ENCODE results near the gene AHI1.

The AHI1 gene

DNA sequence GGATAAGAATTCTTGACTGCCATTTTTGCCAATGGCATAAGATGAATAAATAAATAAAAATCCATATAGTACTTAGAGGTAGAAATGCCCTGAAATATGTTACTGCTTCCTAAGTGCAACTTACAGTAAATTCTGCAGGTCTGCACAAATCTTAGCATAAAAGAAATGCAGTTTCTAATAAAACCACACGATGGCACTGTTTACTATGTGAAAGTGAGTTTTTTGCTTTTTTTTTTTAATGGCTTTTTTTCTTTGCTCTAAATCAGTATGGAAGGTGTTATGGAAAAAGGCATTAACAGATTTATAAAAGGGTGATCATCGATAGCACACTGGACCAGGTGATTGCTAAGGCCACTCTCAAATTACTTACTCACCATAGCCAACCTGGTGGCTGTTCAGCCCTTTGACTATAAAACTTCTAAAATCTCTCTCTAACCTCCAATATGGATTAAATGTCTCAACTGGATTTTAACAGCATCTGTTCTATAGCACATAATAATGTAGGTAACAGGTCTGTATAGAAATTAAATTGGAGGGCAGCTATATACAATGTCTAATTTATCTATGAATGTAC, 45.8 kb downstream of the AHI1 start:
- DNase-seq (ENCODE audit: low spot score) = peak; percentile 13

DNA sequence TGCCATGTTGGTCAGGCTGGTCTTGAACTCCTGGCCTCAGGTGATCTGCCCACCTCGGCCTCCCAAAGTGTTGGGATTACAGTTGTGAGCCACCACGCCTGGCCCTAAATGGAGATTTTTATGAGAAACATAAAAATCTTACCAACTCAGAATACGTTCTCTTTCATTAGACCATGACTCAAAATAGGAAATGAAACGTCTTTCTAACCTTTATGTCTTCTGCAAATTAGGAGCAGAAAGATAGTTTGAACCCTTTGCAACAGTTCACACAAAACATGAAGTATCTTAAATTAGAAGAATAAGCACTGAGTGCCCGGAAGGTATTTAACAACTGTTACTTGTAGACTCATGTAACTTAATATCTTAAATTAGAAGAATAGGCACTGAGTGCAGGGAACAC, 48.3 kb downstream of the AHI1 start:
- no peak for DNase-seq (ENCODE audit: low spot score)

DNA sequence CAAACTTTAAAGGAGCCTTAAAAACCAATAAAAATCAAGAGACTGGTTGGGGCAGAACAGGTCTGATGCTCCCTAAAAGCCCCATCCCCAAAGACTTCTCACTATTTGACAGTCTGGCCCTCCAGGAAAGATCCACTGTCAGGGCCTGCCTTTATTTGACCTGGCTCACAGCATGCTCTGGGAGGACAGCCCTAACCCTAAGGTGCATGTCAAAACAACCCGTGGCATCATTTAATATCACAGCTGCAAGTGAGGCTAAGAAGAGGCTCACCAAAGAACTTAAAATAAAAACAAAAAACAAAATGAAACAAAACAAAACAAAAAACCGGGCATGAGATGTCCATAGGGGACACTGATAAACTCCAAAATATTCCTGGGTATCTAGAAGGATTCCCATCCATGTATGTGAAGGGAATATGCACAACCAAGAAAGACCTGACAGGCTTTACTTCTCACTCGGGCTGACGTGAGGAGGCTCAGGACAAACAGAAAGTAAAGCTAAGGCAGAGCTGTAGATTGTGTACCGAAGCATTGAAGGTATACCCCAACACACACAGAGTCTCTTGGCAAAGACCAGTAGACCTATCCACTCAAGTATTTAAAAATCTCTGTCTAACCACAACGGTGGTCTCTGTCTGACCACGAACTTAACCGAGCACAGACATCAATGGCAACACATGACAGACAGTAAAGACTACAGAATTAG, 57.3 kb downstream of the AHI1 start:
- no peak for DNase-seq (ENCODE audit: low spot score)

GRCh38 chr6:135439549-135439948, 58.0 kb downstream of the AHI1 start:
- DNase-seq (ENCODE audit: low spot score) = no peak

DNA sequence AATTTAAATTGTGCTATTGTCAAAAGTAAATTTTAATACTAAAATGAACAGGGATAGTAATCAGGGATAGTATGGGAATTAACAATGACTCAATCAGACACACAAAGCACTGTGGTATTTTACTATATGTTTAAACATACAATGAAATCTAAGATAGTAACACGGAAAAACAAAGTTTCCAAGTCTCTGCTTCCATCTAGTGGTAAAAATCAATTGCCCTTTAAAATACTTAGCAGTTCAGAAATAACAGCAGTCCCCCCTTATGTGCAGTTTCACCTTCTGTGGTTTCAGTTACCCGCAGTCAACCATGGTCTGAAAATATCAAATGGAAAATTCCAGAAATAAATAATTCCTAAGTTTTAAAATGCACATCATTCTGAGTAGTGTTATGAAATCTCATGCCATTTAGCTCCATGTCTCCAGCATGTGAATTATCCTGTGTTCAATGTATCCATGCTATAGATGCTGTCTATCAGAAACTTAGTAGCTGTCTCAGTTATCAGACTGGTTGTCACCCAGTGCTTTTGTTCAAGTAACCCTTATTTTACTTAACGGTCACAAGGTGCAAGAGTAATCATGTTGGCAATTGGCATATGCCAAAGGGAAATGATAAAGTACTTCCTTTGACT, 58.5 kb downstream of the AHI1 start:
- DNase-seq (ENCODE audit: low spot score) = no peak

GRCh38 chr6:135434991-135435390, 62.5 kb downstream of the AHI1 start:
- DNase-seq (ENCODE audit: low spot score) = no peak

DNA sequence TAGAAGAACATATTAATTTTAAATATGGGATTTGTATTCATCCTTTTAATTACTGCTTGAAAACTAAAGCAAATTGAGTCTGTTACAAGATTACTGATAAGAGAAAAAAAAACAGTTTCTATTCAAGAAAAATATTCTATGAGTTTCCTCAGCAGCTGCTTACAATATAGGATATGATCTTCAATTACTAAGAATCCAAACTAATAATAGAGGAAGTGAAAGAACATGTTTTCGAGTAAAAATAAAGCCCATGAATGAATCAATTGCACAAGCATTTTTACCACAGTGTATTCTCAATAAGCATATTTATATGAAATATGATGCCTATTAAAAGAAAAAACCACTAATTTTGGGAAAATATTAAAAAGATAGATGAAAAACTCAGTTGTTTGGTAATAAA, 63.4 kb downstream of the AHI1 start:
- no peak for DNase-seq (ENCODE audit: low spot score)

- DNase-seq (ENCODE audit: low spot score) = no peak
Observed at GRCh38 chr6:135428078-135428477, 69.5 kb downstream of the AHI1 start.

DNA sequence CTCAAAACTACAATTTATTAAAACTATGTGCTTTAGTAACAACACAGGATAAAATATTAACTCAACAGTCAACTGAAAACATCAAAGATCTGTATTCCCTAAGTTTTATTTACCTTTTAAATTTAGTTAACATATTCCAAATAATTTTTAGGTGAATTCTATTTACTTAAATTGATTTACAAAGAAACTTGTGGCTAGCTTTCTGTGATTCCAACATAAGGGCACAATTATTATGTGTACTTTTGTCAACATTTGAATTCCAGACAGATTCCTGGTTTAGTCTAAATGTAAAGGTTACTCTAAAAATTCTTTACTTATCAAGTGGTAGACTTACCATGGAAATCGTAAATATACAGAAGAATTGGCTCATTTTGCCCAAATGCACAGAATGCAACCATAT, 70.7 kb downstream of the AHI1 start:
- no peak for DNase-seq (ENCODE audit: low spot score)

DNA sequence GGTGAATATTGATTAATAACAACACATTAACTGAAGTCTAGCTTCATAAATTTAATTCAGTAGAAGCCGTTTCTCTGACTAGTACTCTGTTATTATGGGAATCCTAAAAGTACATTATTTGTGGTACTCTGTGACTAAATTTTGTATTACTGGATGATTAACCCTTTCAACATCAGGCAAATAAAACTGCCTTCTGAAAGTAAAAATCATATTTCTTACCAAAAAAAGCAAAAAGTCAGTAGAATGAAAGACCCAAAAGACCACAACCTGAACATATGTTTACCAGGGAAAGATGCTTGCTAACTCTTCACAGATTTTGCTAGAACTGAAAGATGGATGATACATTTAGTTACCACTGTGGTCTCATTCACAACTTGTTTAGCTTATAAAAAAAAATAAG, 73.2 kb downstream of the AHI1 start:
- no peak for DNase-seq (ENCODE audit: low spot score)

- peak; percentile 2 for DNase-seq (ENCODE audit: low spot score)
Observed at GRCh38 chr6:135423649-135424128, 73.9 kb downstream of the AHI1 start.

DNA sequence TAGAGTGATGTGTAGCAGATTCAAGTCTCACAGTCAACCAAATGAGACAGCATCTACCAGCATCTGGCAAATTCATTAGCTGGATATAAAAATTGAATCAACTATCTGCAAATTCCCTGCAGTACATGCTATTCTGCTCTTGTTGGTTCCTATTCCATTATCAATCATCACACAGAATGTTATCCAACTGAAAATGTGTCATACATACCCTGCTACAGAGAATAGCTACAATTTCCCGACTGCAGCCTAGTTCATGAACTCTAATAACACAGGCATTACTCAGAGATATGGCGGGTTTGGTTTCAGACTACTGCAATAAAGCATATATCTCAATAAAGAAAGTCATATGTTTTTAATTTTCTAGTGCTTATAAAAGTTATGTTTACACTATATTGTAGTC, 78.4 kb downstream of the AHI1 start:
- no peak for DNase-seq (ENCODE audit: low spot score)

- DNase-seq (ENCODE audit: low spot score) = no peak
Observed at GRCh38 chr6:135418040-135418760, 79.3 kb downstream of the AHI1 start.

DNA sequence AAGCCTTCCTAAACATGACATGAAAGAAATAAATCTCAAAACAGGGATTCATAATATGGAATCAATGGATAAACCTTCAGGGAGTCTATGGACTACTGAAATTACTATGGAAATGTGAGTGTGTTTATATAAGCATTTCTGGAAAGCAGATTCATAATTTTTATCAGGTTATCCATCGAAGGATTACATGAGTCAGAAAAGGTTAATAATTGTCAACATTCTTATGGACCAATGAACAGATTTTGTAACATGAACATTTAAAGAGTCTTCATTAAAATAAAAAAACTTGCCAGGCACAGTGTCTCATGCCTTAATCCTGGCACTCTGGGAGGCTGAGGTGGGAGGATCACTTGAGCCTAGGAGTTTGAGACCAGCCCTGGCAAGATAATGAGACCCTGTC, 84.8 kb downstream of the AHI1 start:
- DNase-seq (ENCODE audit: low spot score) = no peak

DNA sequence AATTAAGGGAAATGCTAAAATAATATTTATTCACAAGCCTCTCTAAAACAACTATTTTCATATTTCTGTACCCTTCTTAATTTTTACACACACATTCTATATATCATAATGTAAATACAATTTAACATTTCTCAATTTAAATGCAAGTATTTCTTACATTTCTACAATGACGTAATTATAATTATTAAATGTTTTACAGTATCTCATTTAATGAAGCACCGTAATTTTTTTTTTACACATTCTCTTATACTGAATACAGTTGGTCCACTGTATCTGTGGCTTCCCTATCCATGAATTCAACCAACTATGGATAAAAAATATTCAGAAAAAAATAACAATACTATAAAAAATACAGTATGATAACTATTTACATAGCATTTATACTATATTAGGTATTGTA, 85.7 kb downstream of the AHI1 start:
- DNase-seq (ENCODE audit: low spot score) = no peak

GRCh38 chr6:135411339-135411738, 86.2 kb downstream of the AHI1 start:
- DNase-seq (ENCODE audit: low spot score) = no peak

GRCh38 chr6:135410856-135411255, 86.7 kb downstream of the AHI1 start:
- no peak for DNase-seq (ENCODE audit: low spot score)

DNA sequence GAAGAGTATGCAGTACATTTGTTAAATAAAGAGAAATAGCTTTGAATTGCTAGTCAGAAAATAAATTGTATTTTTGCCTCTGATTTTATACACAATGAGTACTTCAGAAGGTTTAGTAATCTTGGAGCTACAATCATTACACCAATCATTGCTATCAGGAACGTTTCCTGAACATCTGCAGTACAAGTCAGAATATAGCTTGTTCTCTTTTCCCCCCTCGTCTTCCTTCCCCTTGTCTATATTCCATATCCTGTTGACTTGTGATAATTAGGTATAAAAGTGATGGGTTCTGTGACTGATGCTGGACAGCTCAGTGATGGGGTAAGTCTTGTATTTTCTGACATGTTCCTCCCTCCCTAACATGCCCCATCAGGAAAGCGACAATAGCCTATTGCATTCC, 94.0 kb downstream of the AHI1 start:
- no peak for DNase-seq (ENCODE audit: low spot score)

GRCh38 chr6:135402311-135402710, 95.2 kb downstream of the AHI1 start:
- DNase-seq (ENCODE audit: low spot score) = no peak

DNA sequence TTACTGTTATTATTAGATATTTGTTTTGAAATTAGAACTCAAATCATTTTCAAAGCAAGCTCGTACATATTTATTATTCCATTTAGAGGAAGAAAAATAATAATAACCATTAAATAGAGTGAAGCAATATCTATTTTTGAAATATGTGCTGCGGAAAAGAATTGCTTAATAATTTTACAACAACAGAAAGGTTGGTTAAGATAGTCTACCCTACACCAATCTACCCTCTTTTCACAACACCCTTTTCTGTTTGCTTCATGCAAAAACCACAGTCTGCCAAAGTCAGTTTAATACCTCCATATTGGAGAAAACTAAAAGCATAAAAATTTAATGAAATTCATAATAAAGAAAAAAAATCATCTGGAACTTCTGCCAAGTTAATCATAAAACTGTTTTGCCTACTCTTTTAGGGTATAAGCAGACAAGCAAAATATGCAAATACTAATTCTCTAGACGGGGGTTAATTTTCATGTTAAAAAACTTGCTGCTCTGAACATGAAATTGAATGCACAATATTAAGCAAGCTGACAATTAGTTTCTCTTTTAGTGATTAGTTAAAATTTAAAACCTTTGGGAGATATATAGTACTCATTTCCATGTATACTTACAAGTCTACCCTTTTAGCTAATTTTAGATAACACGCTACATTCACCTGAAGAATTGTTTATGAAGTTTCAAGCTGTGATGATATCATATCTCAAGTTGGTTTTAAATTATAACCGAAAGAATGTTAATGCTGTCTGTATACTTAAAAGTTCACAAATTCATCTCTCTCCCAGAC, 100.2 kb downstream of the AHI1 start:
- no peak for DNase-seq (ENCODE audit: low spot score)

DNA sequence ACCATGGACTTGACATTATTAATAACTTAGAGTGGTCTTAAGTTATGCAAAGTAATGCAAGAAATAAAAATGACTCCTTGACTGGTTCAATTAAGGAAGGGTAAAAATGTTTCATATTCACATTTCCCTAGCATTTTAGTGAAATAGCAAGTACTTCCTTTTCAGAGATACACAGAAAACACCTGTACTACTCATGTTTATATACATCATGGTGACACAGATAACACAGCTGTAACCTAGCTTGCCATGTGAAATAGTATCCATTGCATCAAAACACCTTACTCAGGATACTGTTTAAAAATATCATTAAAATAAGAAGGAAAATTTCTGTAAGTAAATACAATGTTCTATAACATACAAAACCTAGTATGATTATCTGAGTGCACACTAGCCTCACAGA, 102.4 kb downstream of the AHI1 start:
- DNase-seq (ENCODE audit: low spot score) = no peak

DNA sequence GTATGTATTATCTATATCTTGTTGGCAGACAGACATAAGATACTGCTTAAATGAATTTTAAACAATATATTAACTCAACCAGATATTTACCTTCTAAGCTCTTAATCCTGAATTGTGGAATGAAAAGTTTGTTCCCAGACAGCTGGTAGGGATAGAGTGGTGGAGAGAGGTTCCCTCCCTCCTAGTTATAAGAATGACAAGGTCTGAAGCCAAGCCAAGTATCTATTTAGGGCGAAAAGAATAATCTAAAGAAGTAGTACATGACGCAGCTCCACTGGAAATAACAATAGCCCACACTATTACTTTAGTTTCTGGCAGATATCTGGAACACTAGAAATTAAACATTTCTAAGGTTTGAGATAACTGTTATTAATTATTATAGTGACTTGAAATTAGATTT, 104.3 kb downstream of the AHI1 start:
- DNase-seq (ENCODE audit: low spot score) = no peak
